Measurements from ENCODE around the gene C9orf43.

DNA sequence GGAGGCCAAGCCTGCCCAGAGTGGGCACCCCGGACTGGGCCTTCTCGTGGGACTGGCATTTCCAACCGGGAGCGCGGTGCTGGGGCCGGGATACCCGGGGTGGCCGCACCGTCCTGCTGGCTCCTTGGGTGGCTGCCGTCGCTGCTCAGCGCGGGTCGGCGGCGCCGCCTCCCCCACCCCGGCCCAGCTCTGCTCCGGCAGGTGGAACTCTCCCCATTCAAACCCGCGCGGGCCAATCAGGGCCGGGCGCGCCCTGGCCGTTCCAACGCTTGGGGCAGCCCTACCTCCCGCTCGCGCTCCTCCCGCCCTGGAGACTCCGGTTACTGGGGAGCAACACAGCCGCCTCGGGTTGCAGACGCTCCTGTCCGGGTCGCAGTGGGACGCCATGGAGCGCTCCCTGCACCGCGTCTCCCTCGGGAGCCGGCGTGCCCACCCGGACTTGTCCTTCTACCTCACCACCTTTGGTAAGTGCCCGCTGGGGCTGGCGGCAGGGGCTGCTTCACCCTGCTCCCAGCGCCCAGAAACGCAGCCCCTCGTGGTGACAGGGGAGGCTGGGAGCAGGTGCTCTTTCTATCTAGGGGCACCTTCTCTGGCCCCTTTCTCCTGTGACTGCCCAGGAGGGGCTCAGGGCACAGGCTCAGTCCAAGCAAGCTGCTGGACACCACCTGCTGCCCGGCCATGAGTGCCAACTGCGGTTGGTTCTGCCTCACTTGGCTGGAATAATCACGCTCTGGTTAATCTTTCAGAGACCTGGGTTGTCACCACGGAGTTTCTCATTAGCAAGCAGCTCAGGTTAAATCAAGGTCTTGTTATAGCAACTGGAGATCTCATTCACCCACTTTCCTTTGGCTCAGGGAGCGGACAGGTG, 53.1 kb downstream of the C9orf43 start, which contains the start of gene RGS3:
- TF ChIP-seq EZH2phosphoT487 (IDR thresholded peaks at IDR 0.05; ENCODE audit: unreplicated experiment) (no peak), REST (IDR thresholded peaks at IDR 0.05; ENCODE audit: unreplicated experiment) (no peak)
- TF ChIP-seq, protein P1, sequence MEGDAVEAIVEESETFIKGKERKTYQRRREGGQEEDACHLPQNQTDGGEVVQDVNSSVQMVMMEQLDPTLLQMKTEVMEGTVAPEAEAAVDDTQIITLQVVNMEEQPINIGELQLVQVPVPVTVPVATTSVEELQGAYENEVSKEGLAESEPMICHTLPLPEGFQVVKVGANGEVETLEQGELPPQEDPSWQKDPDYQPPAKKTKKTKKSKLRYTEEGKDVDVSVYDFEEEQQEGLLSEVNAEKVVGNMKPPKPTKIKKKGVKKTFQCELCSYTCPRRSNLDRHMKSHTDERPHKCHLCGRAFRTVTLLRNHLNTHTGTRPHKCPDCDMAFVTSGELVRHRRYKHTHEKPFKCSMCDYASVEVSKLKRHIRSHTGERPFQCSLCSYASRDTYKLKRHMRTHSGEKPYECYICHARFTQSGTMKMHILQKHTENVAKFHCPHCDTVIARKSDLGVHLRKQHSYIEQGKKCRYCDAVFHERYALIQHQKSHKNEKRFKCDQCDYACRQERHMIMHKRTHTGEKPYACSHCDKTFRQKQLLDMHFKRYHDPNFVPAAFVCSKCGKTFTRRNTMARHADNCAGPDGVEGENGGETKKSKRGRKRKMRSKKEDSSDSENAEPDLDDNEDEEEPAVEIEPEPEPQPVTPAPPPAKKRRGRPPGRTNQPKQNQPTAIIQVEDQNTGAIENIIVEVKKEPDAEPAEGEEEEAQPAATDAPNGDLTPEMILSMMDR (conservative IDR thresholded peaks at IDR 0.05; ENCODE audit: low read depth in 2 of 2): no peak; a peak in 1 of 4 replicates
